T-helper 2 cell treated with Interferon-gamma antibody and Interleukin-4, amounts not matched to agents 5 μg/mL and 100 μg/mL, for 36 hours (primary cell): ENCODE measurements around the gene CDC27.
"Not testable (repeated sequence)": the region's sequence is repeated elsewhere in the genome, so short reads cannot be mapped to it uniquely, and the experiment has no call there.

ENCODE experiments used
- DNase-seq: peaks from one replicate; pipeline ENCODE4 v3.0.0; 2021; ENCODE audit warnings: low spot score
- H3K27ac Mint-ChIP-seq: one replicate; pipeline ENCODE4 v1.8.0; 2021; ENCODE audit warnings: mild to moderate bottlenecking, mixed read lengths
- H3K27me3 Mint-ChIP-seq: one replicate; pipeline ENCODE4 v1.8.0; 2021; ENCODE audit warnings: low read depth, mixed read lengths
- H3K36me3 Mint-ChIP-seq: one replicate; pipeline ENCODE4 v1.8.0; 2021; ENCODE audit warnings: low read depth, mixed read lengths
- H3K4me1 Mint-ChIP-seq: one replicate; pipeline ENCODE4 v1.8.0; 2021; ENCODE audit warnings: low read depth, mixed read lengths
- H3K4me3 Mint-ChIP-seq: one replicate; pipeline ENCODE4 v1.8.0; 2022; ENCODE audit warnings: mild to moderate bottlenecking, moderate library complexity, mixed read lengths
- H3K9me3 Mint-ChIP-seq: one replicate; pipeline ENCODE4 v1.8.0; 2021; ENCODE audit warnings: mixed read lengths

CDC27 gene

DNA sequence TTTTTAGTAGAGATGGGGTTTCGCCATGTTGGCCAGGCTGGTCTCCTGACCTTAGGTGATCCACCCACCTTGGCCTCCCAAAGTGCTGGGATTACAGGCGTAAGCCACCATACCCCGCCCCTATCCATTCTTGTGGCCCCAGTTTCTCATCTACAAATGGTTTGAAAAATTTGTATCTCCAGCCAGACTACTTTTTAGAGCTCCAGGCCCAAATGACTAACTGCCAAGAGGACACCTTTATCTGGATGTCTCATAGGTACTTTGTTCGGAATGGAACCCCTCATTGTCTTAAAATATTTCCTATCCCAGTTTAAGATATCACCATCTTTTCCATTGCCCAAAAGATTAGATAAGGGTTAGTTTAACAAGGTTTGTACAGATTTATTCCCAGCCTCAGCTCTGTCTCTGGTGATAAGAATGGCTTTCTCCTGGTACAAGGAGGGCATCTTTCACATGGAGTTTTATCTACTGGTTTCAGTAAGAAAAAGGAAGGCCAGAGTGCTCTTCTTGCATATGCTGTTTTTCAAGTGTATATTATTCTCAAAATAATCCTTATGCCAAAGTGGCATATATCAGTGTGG lies 4.9 kb upstream of the CDC27 start:
- H3K27ac Mint-ChIP-seq, result no peak overlapping the region

DNA sequence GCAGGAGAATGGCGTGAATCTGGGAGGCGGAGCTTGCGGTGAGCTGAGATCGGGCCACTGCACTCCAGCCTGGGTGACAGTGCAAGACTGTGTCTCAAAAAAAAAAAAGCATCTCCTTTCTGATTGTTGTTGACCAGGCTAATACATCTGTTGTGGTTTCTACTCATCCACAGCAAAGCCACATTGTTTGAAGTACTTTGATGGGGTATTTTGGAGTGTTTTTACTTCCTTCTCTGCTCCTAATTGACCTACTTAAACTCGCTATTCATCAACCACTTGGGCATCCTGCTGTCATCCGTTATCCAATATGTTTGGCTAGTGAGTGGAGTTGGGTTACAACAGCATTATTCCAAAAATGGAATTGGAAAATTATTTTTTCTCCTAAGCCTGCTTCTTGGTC lies 3.5 kb upstream of the CDC27 start:
- no peaks in the 10 kb centered on the region for H3K36me3 Mint-ChIP-seq
- no peak for DNase-seq
- H3K4me3 Mint-ChIP-seq, result no peak overlapping the region
- peaks cover 7% of the 10 kb centered on the region for H3K27me3 Mint-ChIP-seq
- H3K9me3 Mint-ChIP-seq, result no peaks in the 10 kb centered on the region
- H3K4me1 Mint-ChIP-seq, result peaks cover 21% of the 10 kb centered on the region
- no peak overlapping the region for H3K27ac Mint-ChIP-seq

More for the DNA sequence above, 4.9 kb upstream of the CDC27 start:
- Mint-ChIP-seq H3K9me3 (no peaks in the 10 kb centered on the region), H3K36me3 (no peaks in the 10 kb centered on the region), H3K4me3 (no peak overlapping the region), H3K27me3 (peaks cover 7% of the 10 kb centered on the region), H3K4me1 (peaks cover 19% of the 10 kb centered on the region)
- no peak for DNase-seq

DNA sequence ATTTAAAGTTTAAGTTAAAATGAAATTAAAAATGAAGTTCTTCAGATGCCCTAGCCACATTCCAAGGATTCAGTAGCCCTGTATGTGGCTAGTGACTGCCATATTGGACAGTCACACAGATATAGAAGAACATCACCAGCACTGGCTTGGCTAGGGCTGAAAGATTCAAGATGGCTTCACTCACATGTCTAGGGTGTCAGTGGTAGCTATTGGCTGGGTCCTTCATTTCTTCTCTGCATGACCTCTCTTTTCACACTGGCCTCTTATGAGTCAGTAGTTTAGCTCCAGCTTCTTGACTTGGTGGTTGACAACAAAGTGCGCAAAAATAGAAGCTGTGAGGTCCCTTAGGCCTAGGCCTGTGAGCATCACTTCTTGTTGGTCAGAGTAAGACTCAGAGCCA lies 1.7 kb upstream of the CDC27 start:
- no peaks in the 10 kb centered on the region for H3K9me3 Mint-ChIP-seq
- peaks cover 32% of the 10 kb centered on the region for H3K4me1 Mint-ChIP-seq
- peak overlapping the region; percentile 11 for H3K27ac Mint-ChIP-seq

DNA sequence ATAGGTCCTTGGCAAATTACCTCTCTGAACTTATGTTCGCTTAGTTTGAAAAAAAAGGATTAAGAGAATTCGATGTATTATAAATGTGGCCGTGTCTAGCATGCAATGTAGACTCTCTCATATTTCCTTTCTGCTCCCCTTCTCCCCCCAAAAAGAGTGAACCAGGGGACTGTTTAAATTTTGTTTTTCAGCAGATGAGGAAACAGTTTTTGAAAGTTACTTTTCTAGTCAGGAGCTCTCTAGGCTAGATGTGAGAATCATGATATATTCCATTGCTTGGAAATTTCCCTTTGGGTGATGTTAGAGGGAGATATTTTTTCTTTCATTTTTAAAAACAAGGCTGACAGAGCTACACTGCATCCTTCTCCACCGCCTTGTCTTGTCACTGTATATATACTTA lies 1.1 kb upstream of the CDC27 start:
- peaks cover 7% of the 10 kb centered on the region for H3K36me3 Mint-ChIP-seq
- H3K27me3 Mint-ChIP-seq, result no peaks in the 10 kb centered on the region
- H3K4me1 Mint-ChIP-seq, result peaks cover 33% of the 10 kb centered on the region
- peak overlapping the region; percentile 95 for H3K4me3 Mint-ChIP-seq
- peak overlapping the region; percentile 92 for H3K27ac Mint-ChIP-seq
- no peak for DNase-seq
- H3K9me3 Mint-ChIP-seq, result no peaks in the 10 kb centered on the region

More for the DNA sequence above, 1.7 kb upstream of the CDC27 start:
- DNase-seq, result no peak
- H3K4me3 Mint-ChIP-seq, result no peak overlapping the region
- peaks cover 7% of the 10 kb centered on the region for H3K36me3 Mint-ChIP-seq
- H3K27me3 Mint-ChIP-seq, result peaks cover 3% of the 10 kb centered on the region

DNA sequence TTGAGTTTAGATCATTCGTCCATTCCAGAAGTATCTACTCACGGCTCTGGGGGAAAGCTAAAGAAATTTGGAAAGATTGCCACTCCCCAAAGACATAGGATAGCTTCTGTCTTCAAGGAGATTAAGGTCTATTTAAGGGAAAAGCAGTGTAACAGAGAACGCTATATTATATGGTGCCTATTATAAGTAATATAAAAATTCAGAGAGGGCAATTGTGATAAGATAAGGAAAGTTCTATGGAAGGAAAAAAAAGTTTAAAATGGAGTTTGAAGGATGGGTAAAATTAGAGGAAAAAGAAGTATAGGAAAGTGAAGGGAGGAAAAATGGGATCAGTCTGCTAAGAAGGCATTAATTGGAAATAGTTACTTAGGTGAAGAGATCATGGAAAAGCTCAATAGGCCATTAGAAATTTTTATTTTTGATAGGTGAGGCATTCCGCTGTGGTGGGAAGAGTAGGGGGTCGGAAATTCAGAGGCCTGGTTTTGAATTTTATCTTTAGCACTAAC lies 690 bp upstream of the CDC27 start:
- H3K27ac Mint-ChIP-seq, result peak overlapping the region; percentile 92
- H3K9me3 Mint-ChIP-seq, result no peaks in the 10 kb centered on the region
- H3K4me3 Mint-ChIP-seq, result peak overlapping the region; percentile 95
- no peaks in the 10 kb centered on the region for H3K27me3 Mint-ChIP-seq
- peaks cover 7% of the 10 kb centered on the region for H3K36me3 Mint-ChIP-seq
- H3K4me1 Mint-ChIP-seq, result peaks cover 34% of the 10 kb centered on the region
- DNase-seq, result no peak

DNA sequence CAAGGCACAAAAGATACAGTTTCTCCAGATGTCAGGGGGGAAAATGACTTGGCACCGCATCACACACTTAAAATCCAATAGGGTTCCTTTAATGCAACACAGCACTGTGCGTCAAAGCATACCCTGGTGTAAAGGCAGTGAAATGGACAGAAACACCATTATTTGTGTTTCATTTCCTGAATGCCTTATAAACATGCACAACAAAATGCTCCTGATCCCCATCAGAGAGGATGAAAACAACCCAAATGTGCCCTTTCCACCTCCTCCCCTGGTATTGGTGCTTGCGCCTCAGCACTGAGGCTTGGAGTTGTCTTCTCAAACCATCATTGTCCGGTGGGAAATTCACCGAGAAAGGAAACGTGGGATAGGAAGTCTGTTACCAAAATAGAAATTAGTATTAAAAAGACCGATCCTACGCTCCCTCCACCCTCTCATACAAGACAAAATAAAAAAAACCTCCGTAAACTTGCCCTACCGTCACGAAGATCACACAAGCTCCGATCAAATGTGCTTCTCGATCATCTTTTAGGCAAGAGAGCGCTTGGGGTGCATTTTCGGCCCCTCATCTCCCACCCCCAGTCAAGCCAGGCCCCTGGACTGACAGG lies 722 bp downstream of the CDC27 start:
- Mint-ChIP-seq H3K4me3 (peak overlapping the region; percentile 95), H3K4me1 (peaks cover 43% of the 10 kb centered on the region)
- DNase-seq, result peak; percentile 10

DNA sequence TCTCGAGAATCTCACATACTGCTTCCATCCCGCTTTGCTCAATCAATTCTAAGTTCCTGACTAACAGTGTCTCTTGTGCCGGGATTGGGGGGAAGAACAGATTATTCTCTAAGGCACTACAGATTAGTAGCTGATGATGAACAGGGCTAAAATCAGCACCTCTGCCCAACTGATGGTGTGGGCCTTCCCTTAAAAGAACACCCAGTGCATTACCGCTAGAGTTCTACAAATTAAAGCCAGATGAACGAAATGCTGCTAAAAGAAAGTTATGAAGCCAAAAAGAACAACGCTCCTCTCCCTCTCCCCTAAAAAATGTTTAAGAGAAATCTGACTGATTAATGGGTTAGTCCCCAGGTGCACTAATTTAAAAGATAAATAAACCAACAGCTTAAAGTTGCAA lies 4.4 kb downstream of the CDC27 start:
- DNase-seq, result no peak
- Mint-ChIP-seq H3K27ac (no peak overlapping the region), H3K4me1 (peaks cover 48% of the 10 kb centered on the region), H3K27me3 (no peaks in the 10 kb centered on the region), H3K4me3 (no peak overlapping the region), H3K36me3 (peaks cover 15% of the 10 kb centered on the region), H3K9me3 (no peaks in the 10 kb centered on the region)

More for the DNA sequence above, 722 bp downstream of the CDC27 start:
- Mint-ChIP-seq H3K27ac (peak overlapping the region; percentile 92), H3K9me3 (no peaks in the 10 kb centered on the region), H3K36me3 (peaks cover 7% of the 10 kb centered on the region), H3K27me3 (no peaks in the 10 kb centered on the region)

DNA sequence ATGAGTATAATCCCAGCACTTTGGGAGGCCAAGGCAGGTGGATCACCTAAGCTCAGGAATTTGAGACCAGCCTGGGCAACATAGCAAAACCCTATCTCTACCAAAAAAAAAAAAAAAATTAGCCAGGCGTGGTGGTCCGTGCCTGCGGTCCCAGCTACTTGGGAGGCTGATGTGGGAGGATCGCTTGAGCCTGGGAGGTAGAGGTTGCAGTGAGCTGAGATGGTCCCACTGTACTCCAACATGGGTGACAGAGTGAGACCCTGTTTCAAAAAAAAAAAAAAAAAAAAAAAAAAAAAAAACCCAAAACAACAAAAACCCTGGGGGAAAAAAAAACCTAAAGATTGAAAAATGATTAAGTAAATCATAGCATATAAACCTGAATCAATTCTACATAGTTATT lies 8.1 kb downstream of the CDC27 start:
- H3K4me3 Mint-ChIP-seq, H3K9me3 Mint-ChIP-seq, H3K27me3 Mint-ChIP-seq, H3K27ac Mint-ChIP-seq, DNase-seq: not testable (repeated sequence)
- Mint-ChIP-seq H3K4me1 (peaks cover 39% of the 10 kb centered on the region), H3K36me3 (peaks cover 30% of the 10 kb centered on the region)

DNA sequence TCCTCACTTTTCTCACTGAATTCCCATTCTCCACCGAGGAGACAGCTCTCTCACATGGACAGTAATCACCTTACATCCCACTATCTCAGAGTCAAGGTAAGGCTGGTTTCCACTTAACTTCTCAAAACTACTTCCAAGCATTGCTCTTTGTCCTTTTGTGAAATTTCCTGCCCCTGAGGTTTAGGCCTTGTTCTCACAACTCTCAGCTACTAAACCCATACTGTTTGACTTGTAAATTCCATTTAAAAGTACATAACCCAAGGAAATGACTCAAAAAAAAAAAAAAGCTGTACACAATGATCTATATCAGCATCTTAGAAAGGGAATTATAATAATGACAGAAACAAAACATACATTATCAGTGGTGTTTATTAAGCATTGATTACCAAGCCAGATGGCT lies 8.8 kb downstream of the CDC27 start:
- Mint-ChIP-seq H3K9me3 (no peaks in the 10 kb centered on the region), H3K27ac (no peak overlapping the region), H3K36me3 (peaks cover 31% of the 10 kb centered on the region), H3K4me1 (peaks cover 36% of the 10 kb centered on the region), H3K4me3 (no peak overlapping the region), H3K27me3 (no peaks in the 10 kb centered on the region)
- no peak for DNase-seq

DNA sequence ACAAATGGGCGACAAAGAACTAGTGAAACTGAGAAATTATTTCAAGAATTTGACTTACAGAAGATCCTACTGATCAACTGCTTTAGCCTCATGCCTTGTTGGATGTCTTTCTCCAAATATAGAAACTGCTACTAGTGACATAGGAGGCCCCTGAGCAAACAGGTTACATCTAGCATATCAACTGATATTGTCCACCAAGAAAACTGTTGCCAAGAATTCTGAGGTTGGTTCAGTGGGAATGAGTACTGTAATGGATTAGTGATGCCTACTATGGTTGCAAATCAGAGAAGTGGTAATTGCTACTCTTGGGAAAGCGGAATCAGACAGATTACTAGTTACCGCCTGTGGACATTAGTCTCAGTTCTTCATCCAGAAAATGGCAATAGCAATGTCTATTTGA lies 10.0 kb downstream of the CDC27 start:
- no peak for DNase-seq
- no peaks in the 10 kb centered on the region for H3K27me3 Mint-ChIP-seq
- no peaks in the 10 kb centered on the region for H3K9me3 Mint-ChIP-seq
- peaks cover 31% of the 10 kb centered on the region for H3K4me1 Mint-ChIP-seq
- no peak overlapping the region for H3K4me3 Mint-ChIP-seq
- no peak overlapping the region for H3K27ac Mint-ChIP-seq
- H3K36me3 Mint-ChIP-seq, result peaks cover 39% of the 10 kb centered on the region

DNA sequence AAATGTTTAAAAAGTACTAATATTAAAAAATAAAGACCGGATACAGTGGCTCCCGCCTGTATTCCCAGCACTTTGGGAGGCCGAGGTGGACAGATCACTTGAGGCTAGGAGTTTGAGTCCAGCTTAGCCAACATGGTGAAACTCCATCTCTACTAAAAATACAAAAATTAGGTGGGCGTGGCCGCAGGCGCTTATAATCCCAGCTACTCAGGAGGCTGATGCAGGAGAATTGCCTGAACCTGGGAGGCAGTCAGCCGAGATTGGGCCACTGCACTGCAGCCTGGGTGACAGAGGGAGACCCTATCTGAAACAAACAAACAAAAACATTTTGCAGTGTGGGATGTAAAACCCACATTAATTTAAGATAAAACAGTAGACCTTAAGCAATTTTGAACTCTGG lies 11.8 kb downstream of the CDC27 start:
- no peak overlapping the region for H3K4me3 Mint-ChIP-seq
- no peaks in the 10 kb centered on the region for H3K27me3 Mint-ChIP-seq
- no peaks in the 10 kb centered on the region for H3K9me3 Mint-ChIP-seq
- peaks cover 40% of the 10 kb centered on the region for H3K36me3 Mint-ChIP-seq
- H3K27ac Mint-ChIP-seq, result no peak overlapping the region
- peaks cover 28% of the 10 kb centered on the region for H3K4me1 Mint-ChIP-seq
- DNase-seq, result no peak

DNA sequence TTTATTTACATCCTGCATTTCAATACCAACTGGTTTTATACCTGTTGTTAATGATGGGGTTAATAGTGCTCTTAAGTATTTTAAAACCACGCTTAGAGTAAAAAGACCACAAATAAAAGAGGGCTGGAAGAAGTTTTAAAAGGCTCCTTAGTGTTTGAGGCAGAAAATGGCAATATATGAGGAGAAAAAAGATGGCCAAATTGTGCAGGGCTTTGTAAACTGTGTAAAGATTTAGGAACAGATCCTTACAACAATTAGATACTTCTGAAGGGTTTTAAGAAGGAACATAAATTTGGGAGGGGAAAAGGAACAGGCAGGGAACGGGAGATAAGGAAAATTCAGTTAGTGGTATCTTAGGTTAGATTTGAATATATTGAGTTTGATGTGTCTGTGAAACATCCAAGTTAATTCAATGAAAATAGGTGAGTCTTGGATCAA lies 12.7 kb downstream of the CDC27 start:
- Mint-ChIP-seq H3K27me3 (no peaks in the 10 kb centered on the region), H3K36me3 (peaks cover 40% of the 10 kb centered on the region), H3K9me3 (no peaks in the 10 kb centered on the region), H3K4me3 (no peak overlapping the region), H3K27ac (no peak overlapping the region), H3K4me1 (peaks cover 22% of the 10 kb centered on the region)
- DNase-seq, result no peak

DNA sequence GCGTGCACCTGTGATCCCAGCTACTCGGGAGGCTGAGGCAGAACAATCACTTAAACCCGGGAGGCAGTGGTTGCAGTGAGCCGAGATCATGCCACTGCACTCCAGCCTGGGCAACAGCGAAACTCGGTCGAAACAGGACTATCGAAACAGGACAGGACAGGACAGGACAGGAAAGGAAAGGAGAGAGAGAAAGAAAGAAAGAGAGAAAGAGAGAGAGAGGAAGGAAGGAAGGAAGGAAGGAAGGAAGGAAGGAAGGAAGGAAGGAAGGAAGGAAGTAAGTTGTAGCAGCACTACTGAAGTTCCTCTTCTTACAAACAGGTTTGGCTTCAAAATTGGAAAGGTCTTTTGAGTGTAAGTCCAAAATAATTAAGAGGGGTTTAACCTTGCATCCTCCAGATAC lies 14.3 kb downstream of the CDC27 start:
- DNase-seq, H3K27me3 Mint-ChIP-seq, H3K4me3 Mint-ChIP-seq, H3K9me3 Mint-ChIP-seq: not testable (repeated sequence)
- Mint-ChIP-seq H3K4me1 (peaks cover 19% of the 10 kb centered on the region), H3K36me3 (peaks cover 46% of the 10 kb centered on the region), H3K27ac (peak overlapping the region; percentile 26)

DNA sequence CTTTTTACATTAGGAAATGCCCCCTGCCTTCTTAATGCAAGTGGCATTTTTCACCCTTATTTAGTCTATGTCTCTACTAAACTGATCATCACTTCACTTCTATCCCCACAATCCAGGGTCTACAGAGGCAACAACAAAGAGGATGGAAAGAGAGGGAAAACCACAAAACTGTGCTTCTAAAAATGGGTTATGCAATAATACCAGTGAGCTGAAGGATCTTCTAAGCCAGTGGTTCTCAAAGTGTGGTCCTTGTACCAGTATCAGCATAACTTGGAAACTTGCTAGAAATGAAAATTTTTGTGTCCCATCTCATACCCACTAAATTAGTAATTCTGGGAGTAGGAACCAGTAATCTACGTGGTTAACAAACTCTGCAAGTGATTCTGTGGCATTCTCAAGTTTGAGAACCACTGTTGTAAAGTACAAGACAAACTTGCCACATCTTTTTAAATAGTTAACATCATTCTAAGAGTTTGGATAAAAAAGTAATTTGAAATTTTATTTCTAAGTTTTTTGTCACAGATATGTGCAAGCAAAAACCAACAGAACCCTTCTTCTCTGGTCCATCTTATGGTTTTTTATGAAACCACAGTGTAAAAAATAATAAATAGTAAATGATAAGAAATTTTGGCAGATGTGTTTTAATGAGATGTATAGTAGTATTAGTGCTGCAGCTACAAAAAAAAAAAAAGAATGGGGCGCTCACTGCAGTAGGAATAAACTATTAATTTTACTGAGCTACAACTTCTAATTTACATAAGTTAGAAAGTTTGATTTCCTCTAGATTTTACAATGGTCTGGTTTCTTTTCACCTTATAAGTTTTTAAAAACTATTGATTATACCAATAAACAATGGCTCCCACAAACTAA lies 16.2 kb downstream of the CDC27 start:
- H3K27ac Mint-ChIP-seq, result no peak overlapping the region
- no peaks in the 10 kb centered on the region for H3K9me3 Mint-ChIP-seq
- H3K36me3 Mint-ChIP-seq, result peaks cover 44% of the 10 kb centered on the region
- H3K27me3 Mint-ChIP-seq, result no peaks in the 10 kb centered on the region
- DNase-seq, result no peak
- peaks cover 19% of the 10 kb centered on the region for H3K4me1 Mint-ChIP-seq
- no peak overlapping the region for H3K4me3 Mint-ChIP-seq
